ENCODE data around the gene CARMIL3.
A peak's percentile ranks its signal among the peaks of the same experiment; 100 is the strongest.
"Not testable (repeated sequence)": the region's sequence is repeated elsewhere in the genome, so short reads cannot be mapped to it uniquely, and the experiment has no call there.

The CARMIL3 gene

DNA sequence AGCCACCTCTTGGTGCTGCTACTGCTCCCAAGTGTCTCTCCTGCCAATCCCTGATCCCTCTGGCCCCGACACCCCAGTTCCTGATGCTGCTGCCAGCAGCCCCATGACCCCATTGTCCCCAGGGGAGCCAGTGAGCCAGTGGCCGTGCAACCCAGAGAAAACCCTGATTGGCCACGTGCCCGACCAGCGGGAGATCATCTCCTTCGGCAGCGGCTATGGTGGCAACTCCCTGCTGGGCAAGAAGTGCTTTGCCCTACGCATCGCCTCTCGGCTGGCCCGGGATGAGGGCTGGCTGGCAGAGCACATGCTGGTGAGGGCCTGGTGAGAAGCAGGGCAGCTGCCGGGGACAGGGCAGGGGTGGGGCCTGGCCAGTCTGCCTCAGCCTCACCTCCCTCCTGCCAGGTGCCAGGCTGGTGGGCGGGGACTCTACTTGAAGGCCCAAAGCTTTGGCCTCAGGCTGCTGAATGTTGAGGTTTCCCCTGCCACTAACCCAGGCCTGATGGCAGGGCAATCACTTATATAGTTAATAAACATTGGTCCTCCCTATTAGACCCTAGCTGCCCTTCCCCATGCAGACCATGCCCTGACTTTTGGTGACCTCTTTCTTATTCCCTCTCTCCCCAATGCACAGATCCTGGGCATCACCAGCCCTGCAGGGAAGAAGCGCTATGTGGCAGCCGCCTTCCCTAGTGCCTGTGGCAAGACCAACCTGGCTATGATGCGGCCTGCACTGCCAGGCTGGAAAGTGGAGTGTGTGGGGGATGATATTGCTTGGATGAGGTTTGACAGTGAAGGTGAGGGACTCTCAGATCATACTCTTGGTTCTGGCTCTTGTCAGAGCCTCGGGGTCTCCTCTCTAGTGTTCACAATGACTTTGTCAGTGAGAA lies 47.4 kb downstream of the CARMIL3 start:
- no peak for DNase-seq

DNA sequence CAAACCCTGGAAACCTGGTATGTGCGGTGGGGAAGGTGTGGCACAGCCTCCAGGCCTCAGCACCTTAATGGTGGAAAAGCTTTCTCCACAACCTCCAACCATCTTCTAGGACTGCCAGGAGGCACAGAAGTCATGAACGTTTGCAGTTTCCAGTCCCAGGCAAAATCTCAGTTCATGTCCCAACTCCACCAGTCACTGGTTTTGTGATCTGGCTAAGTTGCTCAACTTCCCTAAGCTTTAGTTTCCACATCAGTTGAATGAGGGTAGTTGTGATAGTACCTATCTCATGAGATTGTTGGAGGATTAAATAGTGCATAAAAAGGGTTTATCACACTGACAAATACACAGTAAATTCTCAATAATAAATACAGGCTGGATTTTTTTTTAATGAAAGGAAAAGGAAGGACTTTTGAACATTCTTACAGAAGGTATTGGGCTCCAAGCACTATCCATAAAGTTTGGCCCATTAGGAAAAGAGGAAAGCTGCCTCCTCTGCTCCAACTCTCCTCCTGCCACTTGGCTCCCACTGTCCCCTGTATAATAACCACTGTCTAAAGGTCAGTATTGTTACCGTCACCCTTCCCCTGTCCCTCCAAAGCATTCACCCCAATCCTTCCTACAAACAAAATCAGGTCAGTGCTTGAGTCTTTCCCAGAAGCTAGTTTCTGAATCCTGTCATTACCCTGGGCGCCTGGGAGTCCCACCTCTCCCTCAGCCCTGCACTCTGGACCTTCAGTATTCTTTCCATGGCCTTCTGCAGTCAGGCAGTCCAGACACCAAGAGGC lies 48.6 kb downstream of the CARMIL3 start:
- no peak for DNase-seq

DNA sequence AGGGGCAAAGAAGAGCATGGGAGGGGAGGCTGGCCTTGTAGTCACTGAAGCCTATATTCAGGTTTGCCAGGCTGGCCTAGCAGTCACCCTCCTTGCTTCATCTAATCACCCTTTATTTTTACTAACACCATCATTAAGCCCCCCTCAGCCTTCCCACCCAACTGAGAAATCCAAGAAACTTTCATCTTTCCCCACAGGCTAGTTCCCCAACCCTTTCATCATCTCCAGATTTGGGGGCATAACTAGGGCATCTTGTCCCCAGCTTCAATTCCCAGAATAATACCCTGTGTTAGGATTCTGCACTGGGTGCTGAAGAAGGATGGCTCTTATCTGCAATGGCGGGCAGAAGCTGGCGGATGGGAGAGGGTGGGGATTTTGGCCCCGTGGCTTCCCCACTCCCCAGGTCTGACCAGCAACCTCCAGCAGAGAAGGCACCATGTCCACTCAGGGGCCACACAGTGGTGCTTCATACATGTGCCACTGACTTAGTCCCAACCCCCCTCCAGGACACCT lies 49.2 kb downstream of the CARMIL3 start:
- no peak for DNase-seq

DNA sequence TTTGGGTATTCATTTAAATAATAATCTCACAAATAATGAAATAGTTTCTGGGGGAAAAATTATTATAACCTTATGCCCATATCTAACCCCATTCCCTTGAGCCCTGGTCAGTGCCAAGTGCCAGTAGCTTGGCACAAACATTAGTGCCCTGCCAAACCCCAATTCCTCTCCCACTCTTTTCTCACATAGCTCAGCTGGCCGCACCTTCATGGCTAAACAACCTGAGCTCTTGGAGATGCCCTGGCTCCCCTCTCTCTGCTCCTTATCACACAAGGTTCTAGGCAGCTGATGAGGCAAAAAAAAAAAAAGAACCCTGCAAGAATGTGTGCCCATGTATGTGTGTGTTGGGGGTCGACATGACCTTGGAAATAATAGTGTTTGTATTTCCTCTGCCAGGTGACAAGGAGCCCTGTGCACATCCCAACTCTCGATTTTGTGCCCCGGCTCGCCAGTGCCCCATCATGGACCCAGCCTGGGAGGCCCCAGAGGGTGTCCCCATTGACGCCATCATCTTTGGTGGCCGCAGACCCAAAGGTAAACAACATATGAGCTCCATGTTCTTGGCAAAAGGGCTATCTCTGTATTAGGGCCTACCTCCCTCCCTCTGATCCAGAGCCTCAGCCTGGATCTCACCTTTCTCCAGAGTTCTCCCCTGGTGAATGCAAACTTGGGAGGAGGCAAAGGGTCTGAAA lies 50.7 kb downstream of the CARMIL3 start:
- DNase-seq: no peak

DNA sequence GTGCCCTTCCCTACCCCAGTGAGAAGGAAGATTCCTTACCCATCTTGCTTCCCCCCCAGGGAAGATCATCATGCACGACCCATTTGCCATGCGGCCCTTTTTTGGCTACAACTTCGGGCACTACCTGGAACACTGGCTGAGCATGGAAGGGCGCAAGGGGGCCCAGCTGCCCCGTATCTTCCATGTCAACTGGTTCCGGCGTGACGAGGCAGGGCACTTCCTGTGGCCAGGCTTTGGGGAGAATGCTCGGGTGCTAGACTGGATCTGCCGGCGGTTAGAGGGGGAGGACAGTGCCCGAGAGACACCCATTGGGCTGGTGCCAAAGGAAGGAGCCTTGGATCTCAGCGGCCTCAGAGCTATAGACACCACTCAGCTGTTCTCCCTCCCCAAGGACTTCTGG lies 51.6 kb downstream of the CARMIL3 start:
- no peak for DNase-seq

DNA sequence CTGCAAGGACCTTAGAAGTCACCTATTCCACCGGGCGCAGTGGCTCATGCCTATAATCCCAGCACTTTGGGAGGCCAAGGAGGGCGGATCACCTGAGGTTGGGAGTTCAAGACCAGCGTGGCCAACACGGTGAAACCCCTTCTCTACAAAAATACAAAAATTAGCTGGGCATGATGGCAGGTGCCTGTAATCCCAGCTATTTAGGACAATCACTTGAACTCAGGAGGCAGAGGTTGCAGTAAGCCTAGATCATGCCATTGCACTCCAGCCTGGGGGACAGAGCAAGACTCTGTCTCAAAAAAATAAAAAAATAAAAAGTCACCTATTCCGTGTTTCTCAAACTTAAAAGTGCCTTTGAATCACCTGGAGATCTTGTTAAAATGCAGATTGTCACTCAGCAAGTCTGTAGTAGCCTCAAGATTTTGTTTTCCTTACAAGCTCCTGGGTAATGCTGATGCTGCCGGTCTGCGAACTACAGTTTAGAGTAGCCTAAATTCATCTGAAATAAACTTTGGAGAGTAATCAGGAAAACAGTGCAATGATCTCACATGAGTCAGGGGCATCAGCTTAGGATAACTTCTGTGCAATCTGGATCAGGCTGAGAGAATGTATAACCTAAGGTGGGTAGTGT lies 53.9 kb downstream of the CARMIL3 start:
- not testable (repeated sequence) for DNase-seq

DNA sequence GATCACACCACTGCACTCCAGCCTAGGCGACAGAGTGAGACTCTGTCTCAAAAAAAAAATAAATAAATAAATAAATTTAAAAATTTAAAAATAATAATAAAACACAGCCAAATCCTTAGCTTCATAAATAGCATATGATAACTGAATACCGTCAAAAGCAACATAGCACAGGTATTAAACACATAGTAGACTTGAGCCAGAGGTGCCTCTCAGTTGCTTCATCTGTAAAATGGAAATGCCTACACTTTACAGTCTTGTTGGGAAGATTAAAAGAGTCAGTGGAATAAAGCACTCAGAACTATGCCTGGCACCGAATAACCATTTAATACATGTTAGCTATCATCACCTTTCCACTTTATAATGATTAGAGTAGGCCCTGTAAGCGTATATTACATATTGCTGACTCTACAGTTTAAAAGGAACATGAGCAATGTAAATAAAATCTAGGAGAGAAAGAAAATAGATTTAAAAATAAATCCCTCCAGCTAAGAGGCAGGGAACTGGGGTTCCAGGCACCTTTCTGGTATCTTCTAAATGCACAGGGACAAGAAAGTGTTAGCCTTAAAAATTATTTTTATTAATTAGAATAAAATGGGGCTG lies 55.0 kb downstream of the CARMIL3 start:
- no peak for DNase-seq

DNA sequence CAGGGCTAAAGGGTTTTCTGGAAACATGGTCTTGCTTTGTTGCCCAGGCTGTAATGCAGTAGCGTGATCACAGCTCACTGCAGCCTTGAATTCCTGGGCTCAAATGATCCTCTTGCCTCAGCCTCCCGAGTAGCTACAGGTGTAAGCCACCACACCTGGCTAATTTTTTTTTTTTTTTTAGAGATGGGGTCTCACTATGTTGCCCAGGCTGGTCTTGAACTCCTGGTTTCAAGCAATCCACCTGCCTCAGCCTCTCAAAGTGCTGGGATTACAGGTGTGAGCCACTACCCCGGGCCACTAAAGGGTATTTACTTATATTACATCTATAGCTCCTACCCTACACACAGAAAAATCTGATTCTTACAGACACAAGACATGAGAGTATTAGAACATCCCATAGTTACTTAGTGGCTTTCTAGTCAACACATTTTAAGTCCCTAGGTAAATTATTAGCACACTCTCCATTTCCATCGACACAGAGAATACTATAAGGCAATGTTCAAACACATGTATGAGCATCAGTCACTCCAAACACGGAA lies 56.6 kb downstream of the CARMIL3 start:
- DNase-seq: no peak

DNA sequence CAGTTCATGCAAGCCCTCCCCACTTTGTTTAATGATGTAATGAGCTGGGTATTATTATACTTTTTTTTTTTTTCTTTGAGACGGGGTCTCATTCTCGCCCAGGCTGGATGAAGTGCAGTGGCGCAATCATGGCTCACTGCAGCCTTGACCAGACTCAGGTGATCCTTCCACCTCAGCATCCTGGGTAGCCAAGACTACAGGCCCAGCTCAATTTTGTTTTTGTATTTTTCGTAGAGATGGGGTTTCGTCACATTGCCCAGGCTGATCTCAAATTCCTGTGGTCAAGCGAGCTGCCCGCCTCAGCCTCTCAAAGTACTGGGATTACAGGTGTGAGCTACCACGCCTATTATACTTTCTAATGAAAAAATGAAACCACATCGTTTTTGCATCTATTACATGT lies 58.3 kb downstream of the CARMIL3 start:
- DNase-seq: no peak

DNA sequence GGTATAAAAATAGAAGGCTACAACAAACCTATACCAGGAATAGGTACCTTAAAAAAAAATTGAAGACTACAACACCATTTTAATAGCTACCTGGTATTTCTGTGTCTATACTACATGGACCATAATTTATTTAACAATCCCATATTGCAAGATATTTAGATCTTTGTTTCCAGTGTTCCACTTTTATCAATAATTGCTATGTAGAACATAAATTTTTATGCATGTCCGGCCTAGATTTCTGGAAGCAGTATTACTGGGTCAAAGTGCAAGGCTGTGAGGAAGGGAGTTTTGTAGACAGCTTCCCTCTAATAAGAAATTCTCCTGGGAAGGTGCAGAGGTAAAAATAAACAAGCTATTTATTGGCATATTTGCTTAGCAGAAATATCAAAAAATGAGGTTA lies 58.7 kb downstream of the CARMIL3 start:
- no peak for DNase-seq

DNA sequence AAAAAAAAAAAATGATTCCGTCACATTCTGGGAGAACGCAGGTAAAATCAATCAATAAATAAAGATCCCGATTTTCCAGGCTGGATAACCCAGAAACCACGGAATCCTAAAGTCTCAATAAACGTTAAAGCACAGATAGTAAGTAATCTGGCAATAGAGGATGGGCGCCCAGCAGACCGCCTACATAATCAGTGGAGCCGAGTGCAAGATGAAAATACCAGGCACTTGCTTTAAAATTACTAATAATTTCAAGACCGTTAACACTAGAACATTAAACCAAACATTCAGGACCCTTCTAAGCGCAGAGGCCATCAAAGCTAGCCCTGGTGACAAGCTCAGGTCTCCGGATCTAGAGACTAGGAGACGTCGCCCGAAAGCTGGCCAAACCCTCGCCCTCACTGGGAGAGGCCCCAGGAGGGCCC lies 61.6 kb downstream of the CARMIL3 start:
- no peak for DNase-seq

DNA sequence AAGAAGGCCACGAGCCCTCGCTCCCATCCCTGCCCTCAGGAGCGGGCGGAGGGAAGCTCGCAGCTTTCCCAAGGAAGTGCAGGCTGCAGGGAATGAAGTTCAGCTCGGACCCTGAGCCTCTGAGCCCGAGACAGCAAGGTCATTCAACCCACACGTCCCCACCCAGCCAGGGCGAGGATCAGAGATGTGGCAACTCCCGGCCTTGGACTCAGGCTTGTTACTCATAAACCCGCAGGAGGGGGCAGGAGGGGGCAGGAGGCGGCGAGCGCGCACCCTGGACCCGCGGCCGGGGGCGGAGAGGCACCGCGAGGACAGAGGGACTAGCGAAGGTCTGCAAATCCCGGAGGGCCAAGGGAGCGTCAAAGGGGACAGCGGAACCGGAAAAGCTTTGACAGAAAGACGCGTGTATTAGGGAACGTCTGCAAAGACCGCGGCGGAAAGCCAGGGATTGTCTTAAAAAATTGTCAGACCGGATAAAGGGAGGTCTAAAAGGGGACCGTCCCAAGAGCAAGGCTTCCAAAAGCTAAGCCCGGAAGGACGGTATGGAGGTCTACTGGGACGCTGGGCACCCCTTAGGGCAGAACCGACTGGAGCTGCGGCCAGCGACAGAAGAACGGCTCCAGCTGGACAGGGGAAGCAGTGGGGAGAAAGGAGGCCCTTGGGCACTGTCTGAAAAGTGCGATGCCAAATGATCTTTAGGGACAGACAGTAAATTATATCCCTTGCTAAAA lies 62.2 kb downstream of the CARMIL3 start:
- peak; percentile 75 for DNase-seq

DNA sequence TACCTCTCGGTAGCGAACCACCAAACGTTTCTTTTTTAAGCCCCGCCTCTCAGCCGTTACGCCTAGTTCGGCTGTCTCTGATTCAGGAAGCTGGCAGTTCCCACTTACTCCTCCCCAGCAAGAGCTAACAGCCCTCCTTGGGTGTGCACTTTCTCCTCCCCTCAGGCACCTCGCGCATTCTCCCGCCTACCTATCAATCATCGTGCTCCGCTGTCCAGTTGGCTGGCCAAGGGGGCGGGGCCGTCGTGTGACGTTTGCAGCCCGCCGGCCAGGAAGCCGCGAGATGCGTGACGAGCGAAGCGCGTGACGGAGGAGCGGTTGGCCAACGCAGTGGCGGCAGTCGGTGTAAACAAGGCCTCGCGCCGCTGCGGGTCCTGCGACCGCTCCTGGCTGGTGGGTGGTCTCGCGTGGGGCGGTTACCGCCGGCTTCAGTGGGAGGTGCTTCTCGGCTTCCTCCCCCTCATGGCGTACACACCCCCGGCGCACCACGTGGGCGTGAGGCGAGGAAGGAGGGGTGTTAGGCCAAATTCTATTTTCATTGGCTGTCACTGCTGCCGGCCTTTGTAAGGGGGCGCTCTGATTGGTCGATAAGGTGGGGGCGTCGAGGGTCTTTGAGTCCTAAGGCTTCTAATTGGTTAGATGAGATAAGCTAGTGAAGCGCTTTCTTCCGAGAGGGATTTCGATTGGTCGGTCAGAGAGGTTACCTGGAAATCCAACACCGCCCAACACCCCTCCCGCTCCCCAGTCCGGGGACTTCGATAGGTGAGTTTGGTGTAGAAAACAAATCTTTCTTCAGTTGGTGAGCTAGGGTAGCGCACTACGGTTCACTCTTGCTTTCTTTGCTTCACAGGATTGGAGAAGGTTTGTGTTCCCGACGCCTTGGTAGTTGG lies 63.0 kb downstream of the CARMIL3 start, which contains the start of the genes DCAF11 and NRL:
DCAF11 (plus strand) TSS at position 246 of the 890 bp plus-strand sequence. CDS start 818 bp downstream, outside the sequence.
NRL (minus strand) TSS at position 418 of the 890 bp plus-strand sequence. CDS start 32,101 bp downstream, outside the sequence.
- DNase-seq: peak; percentile 98

DNA sequence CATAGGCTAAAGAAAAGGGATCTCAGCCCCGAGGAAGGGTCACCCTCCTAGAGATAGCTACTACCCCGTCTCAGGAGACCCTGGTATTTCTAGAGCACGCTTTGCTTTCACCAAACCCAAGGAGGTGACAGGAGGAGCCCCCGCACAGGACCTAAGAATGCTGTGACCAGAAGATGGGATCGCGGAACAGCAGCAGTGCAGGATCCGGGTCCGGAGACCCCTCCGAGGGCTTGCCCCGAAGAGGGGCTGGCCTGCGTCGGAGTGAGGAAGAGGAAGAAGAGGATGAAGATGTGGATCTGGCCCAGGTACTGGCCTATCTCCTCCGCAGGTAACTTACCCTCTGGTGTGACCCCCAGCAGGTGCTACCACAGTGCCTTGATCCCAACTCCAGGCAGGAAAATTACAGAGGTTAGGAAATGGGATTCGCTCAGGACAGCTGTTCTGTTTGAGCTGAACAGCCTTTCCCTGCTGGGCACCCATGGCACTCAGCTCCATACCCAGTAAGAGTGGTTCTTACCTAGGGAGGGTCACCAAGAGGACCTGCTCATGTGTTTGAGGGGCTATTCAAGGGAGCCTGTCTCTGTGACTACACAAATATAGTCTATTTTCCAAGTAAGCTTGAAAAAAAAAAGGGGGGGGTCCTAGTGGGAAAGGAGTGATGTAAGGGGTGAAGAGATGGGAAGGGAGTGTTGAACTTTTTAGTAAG lies 63.8 kb downstream of the CARMIL3 start:
- DNase-seq: no peak

DNA sequence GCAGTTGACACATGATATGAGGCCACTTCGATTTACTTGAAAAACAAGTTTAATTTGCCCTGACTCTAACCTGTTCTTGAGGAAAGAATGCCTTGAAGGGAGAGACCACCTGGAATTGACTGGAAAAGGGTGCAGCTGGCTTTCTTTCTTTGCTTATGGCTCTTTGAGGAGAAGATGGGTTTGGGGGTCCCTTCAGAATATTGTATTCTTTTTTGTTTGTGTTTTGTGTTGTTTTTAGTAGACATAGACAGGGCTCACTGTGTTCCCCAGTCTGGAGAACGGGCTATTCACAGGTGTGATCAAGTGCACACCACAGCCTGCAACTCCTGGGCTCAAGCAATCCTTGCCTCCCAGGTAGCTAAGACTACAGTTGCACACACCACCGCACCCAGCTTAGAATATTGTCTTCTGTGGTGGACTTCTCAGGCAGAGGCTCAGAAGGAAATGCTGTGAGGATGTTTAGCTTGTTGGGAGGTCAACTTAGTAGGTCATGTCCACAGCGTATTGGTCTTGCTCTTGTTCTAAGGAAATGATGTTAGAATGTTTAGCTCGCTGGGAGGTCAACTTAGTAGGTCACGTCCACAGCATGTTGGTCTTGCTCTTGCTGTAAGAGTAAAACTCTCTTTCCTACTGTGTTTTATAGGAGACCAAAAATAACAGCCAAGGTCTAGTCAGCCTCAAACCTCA lies 64.5 kb downstream of the CARMIL3 start:
- DNase-seq: no peak

DNA sequence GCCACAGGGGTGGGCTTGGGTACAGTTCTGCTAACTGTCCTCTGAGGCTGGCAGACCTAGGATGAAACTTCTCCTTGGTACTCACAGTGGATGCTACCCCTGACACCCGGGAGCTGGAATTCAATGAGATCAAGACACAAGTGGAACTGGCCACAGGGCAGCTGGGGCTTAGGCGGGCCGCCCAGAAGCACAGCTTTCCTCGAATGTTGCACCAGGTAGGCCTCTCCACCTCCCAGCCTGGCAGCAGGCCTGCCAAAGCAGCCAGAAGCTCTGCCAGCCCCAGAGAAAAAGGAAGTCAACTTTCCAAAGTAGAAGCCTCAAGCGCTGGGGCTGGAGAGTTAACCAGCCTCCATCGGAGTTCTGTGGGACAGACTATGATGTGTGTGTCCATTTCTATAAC lies 65.4 kb downstream of the CARMIL3 start:
- no peak for DNase-seq

Measured in activated effector memory CD4-positive, alpha-beta T cell treated with Interleukin-2 at 50 U/mL for 16 hours (primary cell).